Activated CD8-positive, alpha-beta memory T cell treated with anti-CD3 and anti-CD28 coated beads, Interleukin-2, amount 50 U/mL, for 4 hours (primary cell): ENCODE data around the gene ARHGEF1.

Experiments
- DNase-seq: peaks from one replicate; pipeline ENCODE4 v3.0.0-alpha.2; 2020

The ARHGEF1 gene

DNA sequence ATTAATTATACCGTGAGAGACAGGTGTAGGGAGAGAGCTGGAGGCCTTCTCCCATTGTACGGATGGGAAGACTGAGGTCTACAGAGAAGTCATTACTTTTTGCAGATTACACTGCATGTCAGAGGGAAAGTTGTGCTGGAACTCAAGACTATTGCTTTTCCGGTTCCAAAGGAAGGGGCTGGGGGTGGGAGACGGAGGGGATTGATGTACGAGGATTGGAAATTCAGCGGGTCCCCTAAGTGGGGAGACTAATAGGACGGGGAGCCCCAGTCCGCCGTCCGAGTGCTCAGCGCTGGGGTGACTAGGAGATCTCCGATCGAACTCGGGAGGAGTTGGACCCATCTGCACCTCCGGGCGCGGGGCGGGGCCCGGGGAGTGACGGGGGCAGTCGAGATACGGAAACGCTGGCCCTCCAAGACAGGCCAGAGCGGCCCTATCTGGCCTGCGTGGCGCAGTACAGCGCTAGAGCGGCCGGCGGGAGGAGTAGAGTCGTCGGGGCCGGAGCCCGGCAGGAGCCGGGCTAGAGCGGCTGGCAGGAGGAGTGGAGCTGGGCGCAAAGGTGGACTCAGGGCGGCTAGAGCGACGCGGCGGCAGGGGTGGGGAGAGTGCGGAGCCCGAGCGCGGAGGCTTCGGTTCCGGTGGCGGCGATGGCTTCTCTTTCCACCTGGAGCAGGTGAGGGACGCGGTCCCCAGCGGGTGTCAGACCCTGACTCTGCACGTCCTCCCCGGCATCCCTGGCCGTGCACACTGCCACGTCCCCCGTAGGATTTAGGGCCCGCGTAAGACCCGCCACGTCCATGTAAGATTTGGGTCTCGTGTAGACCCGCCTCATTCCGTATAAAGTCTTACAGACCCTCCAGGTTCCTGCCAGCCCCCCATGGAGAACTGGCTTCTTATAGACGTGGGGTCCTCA, 1.1 kb downstream of the ARHGEF1 start:
- peak; percentile 89 for DNase-seq

DNA sequence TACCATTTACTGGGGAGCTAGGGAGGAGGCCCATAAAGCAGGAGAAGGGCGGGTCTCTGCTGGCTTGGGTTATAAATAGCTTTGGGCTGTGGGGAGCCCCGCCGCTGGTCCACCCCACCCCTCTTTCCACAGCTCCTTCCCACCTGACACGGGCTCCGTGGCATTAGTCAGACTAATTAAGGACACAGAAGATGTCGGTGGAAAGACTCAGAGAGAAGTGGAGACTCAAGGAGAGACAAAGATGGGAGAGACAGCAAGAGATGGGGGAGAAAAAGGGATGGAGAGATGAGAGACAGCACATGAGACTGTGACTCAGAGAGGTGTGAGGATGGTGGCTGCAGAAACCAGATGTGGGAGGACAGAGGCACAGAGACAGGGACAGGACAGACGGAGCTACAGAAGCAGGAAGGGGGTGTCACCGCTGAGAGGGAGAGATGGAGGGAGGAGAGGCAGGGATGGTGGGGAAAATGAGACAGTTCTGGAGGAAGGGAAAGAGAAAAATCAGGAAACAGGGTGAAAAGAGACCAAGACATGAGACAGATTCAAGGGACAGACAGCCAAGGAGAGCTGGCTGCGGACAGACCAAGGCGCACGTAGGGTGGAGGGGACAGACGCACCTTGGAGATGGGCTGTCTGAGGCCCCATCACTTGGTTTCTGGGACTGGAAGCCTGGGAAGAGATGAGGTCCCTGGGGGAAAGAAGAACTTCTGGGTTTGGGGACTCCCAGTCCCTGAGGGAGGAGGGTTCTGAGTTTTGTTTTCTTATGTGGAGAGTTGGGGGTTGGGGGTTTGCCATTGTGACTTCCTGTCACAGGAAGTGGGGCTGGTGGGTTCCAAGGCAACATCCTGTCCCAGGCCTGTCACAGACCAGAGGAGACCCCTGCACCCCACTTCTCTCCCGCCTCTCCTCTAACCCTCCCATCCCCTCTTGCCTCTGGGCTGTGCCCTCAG, 4.1 kb downstream of the ARHGEF1 start:
- peak; percentile 64 for DNase-seq

DNA sequence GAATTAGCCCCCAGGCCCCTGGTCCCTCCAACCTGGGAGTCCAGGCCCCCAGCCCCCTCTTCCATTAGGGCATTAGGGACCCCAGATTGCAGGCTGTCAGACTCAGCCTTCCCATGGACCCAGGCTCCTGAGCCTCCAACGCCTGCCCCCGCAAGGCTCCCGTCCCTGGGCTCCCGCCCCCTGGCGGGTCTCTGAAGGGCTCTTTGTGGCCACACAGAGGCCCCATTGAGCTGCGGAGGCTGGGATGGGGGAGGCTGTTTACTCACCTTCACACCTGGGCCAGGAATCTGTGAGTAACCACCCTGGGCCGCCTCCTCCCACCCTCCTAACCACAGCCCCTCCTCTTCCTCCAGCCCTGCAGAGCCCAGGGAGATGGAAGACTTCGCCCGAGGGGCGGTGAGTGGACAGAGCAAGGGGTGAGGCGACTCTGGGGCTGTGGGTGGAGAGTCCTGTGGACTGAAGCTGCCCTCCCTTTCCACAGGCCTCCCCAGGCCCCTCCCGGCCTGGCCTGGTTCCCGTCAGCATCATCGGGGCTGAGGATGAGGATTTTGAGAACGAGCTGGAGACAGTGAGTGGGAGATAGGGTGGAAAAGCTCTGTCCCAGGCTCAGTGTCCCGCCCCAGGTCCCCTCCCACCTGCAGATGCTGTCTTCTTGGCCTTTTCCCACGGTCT, 4.9 kb downstream of the ARHGEF1 start:
- peak; percentile 91 for DNase-seq

DNA sequence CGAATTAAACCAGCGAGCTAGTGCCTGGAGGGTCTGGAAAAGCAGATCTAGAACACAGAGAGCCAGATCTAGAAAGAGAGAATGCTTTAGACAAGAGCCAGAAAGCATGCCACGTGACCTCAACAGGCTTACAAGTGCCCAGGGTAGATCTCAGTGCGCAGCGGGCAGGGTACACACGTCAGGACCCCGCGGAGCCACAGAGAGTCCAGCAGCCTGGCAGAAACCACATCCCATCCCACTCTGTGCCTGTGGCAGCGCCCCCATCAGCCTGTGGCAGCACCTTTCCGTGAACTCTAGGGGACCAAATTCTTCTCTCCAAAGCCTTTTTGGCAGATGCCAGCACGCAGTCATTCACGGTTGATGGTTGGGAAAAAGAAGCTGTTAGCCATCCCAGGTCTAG, 5.9 kb downstream of the ARHGEF1 start:
- DNase-seq = no peak

DNA sequence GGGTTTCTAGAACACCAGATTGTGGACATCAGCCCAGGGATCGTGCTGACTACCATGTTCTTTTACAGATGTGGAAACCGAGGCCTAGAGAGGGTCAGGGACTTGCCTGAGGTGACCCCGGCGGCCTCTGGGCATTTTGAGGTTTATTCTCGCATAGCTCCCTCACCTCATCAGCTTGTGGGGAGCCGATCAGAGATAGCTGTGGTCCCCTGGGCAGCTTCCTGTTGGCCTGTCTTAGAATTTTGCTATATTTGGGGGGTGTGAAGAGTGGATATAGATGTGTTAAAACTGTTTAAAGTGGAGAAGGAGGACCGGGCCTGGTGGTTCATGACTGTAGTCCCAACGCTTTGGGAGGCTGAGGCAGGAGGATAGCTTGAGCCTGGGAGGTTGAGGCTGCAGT, 6.9 kb downstream of the ARHGEF1 start:
- DNase-seq = no peak

DNA sequence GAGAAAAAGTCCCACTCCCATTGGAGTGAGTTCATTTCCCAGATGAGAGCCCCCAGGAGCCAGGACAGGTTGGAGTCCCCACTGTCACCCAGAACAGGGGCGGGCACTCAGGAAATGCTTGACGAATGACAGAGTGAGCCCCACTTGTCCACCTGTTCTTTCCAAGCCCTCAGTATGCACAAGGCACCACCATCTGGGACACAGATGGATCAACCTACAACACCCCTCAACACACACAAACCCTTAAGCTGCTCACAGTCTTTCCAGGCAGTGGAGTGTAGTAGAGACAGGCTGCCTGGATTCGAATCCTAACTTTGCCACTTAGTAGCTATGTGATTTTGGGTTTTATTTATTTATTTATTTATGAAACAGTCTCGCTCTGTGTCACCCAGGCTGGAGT, 8.0 kb downstream of the ARHGEF1 start:
- no peak for DNase-seq

DNA sequence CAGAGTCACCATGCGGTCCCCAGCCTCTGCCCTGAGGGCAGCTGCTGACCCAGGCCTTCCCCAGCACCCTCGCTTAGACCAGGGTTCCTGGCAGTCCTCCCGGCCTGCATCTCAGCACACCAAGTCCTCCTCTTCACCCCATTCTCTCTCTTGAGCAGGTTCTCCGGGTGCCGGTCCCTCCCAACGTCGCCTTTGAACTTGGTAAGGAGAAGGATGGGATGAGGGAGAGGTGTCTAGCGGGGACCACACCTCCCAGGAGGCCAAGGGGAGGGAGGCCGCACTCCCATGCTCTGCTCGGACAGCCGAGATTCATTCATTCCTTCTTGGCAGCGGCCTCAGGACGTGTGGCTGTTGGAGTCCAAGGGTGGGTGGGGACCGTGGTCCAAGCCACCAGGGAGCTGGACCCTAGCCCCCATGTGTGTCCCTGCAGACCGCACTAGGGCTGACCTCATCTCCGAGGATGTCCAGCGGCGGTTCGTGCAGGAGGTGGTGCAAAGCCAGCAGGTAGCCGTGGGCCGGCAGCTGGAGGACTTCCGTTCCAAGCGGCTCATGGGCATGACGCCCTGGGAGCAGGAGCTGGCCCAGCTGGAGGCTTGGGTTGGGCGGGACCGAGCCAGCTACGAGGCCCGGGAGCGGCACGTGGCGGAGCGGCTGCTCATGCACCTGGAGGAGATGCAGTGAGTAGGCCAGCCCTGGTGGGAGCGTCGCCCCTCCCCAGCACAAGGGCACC, 9.4 kb downstream of the ARHGEF1 start:
- DNase-seq = no peak

DNA sequence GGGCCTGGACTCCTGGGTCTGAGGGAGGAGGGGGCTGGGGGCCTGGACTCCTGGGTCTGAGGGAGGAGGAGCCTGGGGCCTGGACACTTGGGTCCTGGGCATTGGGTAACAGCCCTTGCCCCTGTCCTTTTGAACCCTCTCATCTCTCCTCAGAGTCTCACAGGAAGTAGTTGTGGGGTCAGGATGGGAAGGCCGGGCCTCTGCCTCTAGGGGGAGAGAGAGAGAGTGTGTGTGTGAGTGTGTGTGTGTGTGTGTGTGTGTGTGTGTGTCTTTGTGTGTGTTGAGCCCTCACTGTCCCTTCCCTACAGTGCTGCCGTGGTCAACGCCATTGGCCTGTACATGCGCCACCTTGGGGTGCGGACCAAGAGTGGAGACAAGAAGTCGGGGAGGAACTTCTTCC, 10.9 kb downstream of the ARHGEF1 start:
- DNase-seq = no peak

DNA sequence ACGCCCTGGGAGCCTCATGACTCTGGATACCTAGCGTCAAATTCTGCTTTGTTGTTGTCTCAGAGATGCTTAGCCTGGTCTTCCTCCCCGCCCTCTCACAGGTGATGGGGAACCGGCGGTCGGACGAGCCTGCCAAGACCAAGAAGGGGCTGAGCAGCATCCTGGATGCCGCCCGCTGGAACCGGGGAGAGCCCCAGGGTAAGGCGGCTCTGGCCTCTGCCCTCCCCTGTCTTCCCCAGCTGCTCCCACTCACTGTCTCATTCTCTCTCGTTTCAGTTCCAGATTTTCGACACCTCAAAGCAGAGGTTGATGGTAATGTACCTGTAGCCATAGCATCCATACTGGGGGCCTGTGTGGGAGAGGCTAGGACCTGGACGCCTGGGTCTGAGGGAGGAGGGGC, 11.4 kb downstream of the ARHGEF1 start:
- no peak for DNase-seq

DNA sequence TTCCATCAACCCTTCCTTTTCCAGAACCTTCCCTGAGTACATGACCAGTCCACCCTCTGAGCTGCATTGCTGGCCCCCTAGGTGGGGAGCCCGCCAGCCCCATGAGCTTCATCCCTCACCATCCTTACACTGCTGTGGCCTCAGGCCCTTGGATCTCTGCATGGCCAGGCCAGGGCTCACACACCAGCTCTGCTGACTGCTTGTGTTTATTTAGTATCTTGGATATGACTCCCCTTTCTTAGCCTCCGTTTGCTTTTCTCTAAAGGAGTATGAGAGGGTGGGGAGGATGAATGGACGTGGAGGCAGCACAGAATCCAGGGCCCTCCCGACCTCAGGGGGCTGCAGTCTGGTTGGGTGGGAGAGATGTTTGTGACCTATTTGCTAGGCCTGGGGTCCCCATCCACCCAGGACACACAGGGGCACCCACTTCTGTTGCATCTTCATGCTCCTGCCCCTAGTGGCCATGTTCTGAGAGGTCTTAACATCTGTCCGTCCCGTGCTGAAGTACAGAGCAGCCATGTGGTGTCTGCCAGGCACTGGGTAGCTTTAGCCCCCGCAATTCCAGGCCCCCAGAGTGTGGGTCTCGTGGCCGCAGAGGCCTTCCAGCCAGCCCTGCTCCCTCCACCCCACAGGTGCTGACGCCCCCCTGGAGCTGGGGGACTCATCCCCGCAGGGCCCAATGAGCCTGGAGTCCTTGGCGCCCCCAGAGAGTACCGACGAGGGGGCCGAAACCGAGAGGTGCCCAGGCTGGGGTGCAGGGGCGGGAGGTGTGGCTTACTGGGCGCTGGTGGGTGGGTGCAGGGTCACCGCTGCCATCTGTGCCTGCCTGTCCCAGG, 13.0 kb downstream of the ARHGEF1 start:
- no peak for DNase-seq

DNA sequence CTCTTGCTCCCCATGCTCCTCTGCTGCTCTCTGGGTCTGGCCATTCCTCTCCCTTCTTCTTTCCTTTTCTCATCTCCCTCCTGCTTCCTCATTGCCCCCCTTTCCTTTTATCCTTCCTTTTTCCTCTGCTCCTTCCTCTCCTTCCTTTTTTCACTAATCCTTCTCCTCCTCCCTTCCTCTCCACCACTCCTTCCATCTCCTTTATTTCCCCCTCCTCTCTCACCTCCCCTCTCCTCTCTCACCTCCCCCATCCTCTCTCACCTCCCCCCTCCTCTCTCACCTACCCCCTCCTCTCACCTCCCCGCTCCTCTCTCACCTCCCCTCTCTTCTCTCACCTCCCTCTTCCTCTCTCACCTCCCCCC, 13.6 kb downstream of the ARHGEF1 start:
- DNase-seq = no peak

DNA sequence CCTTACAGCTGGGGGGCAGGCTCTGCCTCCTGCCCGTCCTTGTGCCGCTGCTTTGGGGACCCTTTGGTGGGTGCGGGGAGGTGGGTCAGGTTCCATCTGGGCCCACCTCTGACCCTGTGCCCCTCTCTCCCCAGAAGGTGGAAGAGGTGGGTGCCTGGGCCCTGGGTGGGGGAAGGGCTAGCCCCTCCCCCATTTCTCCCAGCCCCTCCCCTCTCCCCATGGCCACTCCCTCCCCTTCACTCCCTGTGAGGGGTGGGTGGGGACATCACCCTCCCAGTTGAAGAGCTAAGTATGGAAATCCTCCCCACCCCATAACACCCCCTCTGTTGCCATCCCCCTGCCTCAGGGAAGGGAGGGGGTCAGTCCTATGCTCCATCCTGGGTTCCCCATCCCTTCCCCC, 14.2 kb downstream of the ARHGEF1 start:
- no peak for DNase-seq

DNA sequence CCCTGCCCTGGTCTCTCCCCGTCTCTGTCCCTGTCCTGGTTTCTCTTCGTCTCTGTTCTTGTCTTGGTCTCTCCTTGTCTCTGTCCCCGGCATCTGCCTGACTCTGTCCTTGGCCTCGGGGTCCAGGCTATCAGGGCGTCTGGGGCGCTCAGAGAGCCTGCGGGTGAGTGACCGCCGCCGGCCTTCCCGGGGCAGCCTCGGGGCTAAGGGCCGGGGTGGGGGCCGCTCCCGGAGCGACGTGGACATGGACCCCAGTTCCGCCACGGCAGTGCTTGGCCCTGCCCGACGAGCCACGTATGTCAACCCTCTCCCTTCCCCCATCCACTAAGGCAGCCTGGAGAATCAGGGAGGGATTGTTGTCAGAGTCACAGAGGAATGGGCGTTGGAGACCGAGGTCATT, 14.8 kb downstream of the ARHGEF1 start:
- no peak for DNase-seq

DNA sequence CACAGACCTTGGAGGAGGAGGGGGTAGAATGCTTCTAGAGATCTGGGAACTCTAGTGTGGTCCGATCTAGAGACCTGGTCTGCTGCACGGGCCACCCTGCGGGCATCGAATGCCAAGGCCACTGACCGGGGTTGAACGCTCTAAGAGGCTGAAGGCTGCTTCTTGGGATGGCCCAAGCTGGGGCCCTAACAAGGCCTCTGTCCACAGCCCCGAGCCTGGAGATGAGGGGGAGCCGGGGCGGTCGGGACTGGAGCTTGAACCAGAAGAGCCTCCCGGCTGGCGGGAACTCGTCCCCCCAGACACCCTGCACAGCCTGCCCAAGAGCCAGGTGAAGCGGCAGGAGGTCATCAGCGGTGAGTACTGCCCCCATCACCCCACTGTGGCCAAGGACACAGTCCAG, 15.3 kb downstream of the ARHGEF1 start:
- no peak for DNase-seq

DNA sequence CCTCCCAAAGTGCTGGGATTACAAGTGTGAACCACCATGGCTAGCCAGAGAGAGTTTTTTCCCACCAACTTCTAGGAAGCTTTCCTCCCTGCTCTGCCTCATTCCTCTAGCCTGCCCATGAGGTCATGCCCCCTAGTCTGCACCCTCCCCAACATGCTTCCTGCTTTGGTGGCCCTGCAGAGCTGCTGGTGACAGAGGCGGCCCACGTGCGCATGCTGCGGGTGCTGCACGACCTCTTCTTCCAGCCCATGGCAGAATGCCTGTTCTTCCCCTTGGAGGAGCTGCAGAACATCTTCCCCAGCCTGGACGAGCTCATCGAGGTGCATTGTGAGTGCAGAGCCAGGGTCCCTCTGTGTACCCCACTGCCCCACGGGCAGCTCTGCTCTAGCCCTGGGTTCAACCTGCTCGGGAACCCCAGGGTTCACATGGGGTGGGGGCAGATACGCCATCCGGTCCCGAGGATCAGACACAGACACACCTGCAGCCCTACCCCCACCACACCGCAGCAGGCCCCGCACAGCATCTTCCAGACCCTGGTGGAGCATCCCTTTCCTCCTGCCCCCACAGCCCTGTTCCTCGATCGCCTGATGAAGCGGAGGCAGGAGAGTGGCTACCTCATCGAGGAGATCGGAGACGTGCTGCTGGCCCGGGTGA, 18.9 kb downstream of the ARHGEF1 start:
- no peak for DNase-seq

DNA sequence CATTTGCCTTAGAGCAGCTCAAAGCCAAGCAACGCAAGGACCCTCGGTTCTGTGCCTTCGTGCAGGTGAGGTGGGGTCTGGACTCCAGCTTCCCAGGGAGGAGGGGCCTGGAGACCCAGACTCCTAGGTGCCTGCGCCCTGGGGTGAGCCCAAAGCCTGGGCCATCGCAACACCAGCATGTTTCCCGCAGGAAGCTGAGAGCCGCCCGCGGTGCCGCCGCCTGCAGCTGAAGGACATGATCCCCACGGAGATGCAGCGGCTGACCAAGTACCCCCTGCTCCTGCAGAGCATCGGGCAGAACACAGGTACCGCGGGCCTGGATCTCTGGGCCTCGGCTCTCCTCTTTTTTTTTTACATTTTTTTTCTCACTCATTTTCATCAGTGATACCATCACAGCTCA, 19.6 kb downstream of the ARHGEF1 start:
- DNase-seq = no peak

DNA sequence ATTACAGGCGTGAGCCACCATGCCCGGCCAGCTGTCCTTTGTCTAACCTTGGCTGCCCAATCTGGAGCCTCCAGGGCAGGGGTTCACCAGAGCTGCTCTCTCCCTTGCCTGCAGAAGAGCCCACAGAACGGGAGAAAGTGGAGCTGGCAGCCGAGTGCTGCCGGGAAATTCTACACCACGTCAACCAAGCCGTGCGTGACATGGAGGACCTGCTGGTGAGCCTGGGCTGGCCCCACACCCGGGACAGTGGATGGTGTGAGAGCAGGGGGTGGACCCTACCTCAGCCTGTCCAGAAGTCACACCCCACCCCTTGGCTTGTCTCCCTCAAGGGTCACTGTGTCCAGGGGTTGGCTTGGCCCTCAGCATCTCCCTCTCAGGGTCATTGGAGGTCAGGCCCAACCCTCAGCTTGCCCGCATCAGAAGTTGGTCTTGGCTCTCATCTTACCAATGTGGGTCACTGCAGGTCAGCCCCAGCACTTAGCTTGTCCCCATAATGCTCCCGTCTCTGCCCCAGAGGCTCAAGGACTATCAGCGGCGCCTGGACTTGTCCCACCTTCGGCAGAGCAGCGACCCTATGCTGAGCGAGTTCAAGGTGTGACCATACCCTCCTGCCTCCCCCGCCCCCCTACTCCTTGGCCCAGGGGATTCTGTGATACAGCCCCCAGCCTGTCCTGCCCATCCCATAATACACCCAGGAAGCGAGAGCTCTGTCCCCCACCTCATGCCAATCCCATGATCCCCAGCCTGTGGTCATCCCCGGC, 20.4 kb downstream of the ARHGEF1 start:
- no peak for DNase-seq

DNA sequence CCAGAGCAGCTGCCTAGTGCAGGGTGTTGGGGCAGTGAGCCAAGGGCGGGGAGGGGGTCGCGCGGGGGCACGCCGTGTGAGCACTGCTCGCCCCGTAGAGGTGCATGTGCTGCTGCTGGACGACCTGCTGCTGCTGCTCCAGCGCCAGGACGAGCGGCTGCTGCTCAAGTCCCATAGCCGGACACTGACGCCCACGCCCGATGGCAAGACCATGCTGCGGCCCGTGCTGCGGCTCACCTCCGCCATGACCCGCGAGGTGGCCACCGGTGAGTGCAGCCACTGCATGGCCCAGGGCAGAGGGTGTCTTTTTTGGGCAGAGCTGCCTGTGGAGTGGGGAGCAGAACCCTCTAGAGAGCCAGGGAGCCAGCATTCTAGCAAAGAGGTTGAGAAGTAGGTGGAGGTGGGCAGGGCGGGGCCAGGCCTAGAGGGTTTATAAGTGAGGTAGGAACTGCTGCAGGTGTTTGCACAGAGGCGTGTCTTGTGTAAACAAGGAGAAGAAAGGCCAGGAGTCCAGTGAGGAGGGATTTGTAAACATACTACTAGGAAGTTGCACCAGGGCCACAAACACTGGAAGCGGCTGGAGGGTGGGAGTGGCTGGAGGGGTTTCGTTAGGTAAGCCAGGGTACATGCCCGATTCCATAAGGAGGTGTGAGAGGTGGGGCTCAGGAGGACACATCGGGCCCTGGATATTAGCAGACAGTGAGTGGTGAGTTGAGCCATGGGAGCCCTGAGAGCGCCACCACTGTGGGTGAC, 21.3 kb downstream of the ARHGEF1 start:
- DNase-seq = no peak

DNA sequence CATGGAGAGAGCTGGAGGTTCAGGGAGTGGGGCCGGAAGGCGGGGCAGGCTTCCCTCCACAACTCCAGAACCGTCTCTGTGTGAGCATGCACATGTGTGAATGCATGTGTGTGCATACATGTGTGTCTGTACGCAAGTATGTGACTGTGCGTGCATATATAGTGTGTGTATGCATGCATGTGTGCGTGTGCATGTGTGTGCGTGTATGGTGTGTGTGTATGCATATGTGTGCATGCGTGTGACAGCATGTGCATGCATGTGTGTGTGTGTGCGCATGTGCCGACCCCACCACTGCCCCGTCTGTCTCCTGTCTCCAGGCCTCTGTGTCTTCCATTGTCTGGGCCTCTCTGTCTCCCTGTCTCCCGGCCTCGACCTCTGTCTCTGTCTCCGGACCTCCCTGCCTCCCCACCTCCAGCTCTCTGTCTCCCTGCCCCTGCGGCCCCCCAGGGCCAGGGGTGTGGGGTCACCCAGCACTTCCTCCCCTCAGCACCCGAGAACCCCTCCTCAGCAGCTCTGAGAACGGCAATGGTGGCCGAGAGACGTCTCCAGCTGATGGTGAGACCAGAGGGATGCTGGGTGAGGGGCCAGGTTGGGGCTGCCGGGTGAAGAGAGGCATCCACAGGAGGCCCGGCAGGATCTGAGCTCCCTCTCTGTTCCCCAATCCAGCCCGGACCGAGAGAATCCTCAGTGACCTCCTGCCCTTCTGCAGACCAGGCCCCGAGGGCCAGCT, 22.5 kb downstream of the ARHGEF1 start:
- DNase-seq = no peak
